Mesenchymal stem cell (in vitro differentiated cells and primary cell): ENCODE measurements around the gene MAD2L1.
"Not testable (repeated sequence)": the region's sequence is repeated elsewhere in the genome, so short reads cannot be mapped to it uniquely, and the experiment has no call there.

ENCODE experiments used
- DNase-seq: peaks from one replicate; pipeline ENCODE4 v3.0.0-alpha.2; 2013
- H2AFZ ChIP-seq: one replicate; pipeline ENCODE4 v1.6.1; 2013; ENCODE audit warnings: low read depth, mild to moderate bottlenecking, control low read depth, inconsistent platforms, low read length, moderate library complexity
- H2AK5ac ChIP-seq: 2 replicates; pipeline ENCODE4 v1.6.1; 2013; ENCODE audit warnings: low read length, moderate library complexity, mild to moderate bottlenecking, inconsistent platforms; ENCODE audit not compliant: severe bottlenecking
- H2BK120ac ChIP-seq: one replicate; pipeline ENCODE4 v1.6.1; 2013; ENCODE audit warnings: low read depth, mild to moderate bottlenecking, inconsistent platforms, low read length, moderate library complexity
- H2BK12ac ChIP-seq, 2 experiments: one replicate each; pipeline ENCODE4 v1.6.1; 2013; ENCODE audit warnings: inconsistent platforms in 2 of 2, low read length in 2 of 2, mild to moderate bottlenecking in 2 of 2, moderate library complexity in 2 of 2, control low read depth in 1 of 2
- H2BK15ac ChIP-seq: one replicate; pipeline ENCODE4 v1.6.1; 2013; ENCODE audit warnings: mild to moderate bottlenecking, low read depth, inconsistent platforms; ENCODE audit not compliant: poor library complexity, severe bottlenecking
- H2BK5ac ChIP-seq: 2 replicates; pipeline ENCODE4 v1.6.1; 2013; ENCODE audit warnings: low read depth, mild to moderate bottlenecking, low read length, control low read depth, inconsistent platforms; ENCODE audit not compliant: poor library complexity, severe bottlenecking
- H3K14ac ChIP-seq, 2 experiments: one replicate each; pipeline ENCODE4 v1.6.1; 2013; ENCODE audit warnings: inconsistent platforms in 2 of 2, low read length in 2 of 2, control low read depth in 1 of 2, mild to moderate bottlenecking in 1 of 2, moderate library complexity in 1 of 2
- H3K18ac ChIP-seq, 2 experiments: one replicate each; pipeline ENCODE4 v1.6.1; 2013; ENCODE audit warnings: inconsistent platforms in 2 of 2, low read length in 2 of 2, control low read depth in 1 of 2, low read depth in 1 of 2, mild to moderate bottlenecking in 1 of 2
- H3K23ac ChIP-seq, 2 experiments: one replicate each; pipeline ENCODE4 v1.6.1; 2013; ENCODE audit warnings: inconsistent platforms in 2 of 2, low read length in 2 of 2, mild to moderate bottlenecking in 2 of 2, moderate library complexity in 2 of 2, control low read depth in 1 of 2
- H3K27ac ChIP-seq: 2 replicates; pipeline ENCODE4 v1.5.1; 2013; ENCODE audit warnings: mild to moderate bottlenecking, moderate library complexity, low read length, control low read depth, inconsistent platforms; ENCODE audit not compliant: poor library complexity, severe bottlenecking
- H3K27me3 ChIP-seq, 2 experiments: 2 replicates each; pipeline versions ENCODE4 v1.6.1 to v1.7.0; 2013; ENCODE audit warnings: low read length in 2 of 2, mild to moderate bottlenecking in 2 of 2, moderate library complexity in 2 of 2, control low read depth in 1 of 2, inconsistent platforms in 1 of 2; ENCODE audit not compliant: control insufficient read depth in 1 of 2, insufficient read depth in 1 of 2
- H3K36me3 ChIP-seq, 2 experiments: 2 replicates each; pipeline versions ENCODE4 v1.6.1 to v1.7.0; 2013; ENCODE audit warnings: low read length in 2 of 2, control low read depth in 1 of 2, inconsistent platforms in 1 of 2, low read depth in 1 of 2, mild to moderate bottlenecking in 1 of 2; ENCODE audit not compliant: insufficient read depth in 2 of 2, control insufficient read depth in 1 of 2
- H3K4ac ChIP-seq, 2 experiments: one replicate each; pipeline ENCODE4 v1.6.1; 2013; ENCODE audit warnings: inconsistent platforms in 2 of 2, low read length in 2 of 2, mild to moderate bottlenecking in 2 of 2, moderate library complexity in 2 of 2, control low read depth in 1 of 2, low read depth in 1 of 2
- H3K4me1 ChIP-seq: 2 replicates; pipeline ENCODE4 v1.6.1; 2013; ENCODE audit warnings: low read depth, low read length, control low read depth; ENCODE audit not compliant: control insufficient read depth, insufficient read depth
- H3K4me2 ChIP-seq: 2 replicates; pipeline ENCODE4 v1.6.1; 2013; ENCODE audit warnings: low read length, mild to moderate bottlenecking, inconsistent platforms; ENCODE audit not compliant: poor library complexity, severe bottlenecking
- H3K4me3 ChIP-seq, 2 experiments: 2 replicates each; pipeline versions ENCODE4 v1.5.1 to v1.7.0; 2013; ENCODE audit warnings: low read length in 2 of 2, mild to moderate bottlenecking in 2 of 2, control low read depth in 1 of 2, low read depth in 1 of 2; ENCODE audit not compliant: insufficient read depth in 1 of 2
- H3K79me1 ChIP-seq: replicated peaks from 2 replicates; pipeline ENCODE4 v1.6.1; 2013; ENCODE audit warnings: mild to moderate bottlenecking, control low read depth, low read length, inconsistent platforms; ENCODE audit not compliant: poor library complexity, severe bottlenecking
- H3K9ac ChIP-seq: 2 replicates; pipeline ENCODE4 v1.7.0; 2013; ENCODE audit warnings: mild to moderate bottlenecking, low read length, moderate library complexity
- H3K9me3 ChIP-seq: 2 replicates; pipeline ENCODE4 v1.7.0; 2013; ENCODE audit warnings: mild to moderate bottlenecking, low read length; ENCODE audit not compliant: control insufficient read depth
- H4K8ac ChIP-seq: one replicate; pipeline ENCODE4 v1.6.1; 2013; ENCODE audit warnings: inconsistent platforms, mild to moderate bottlenecking, low read length, moderate library complexity
- H4K91ac ChIP-seq: one replicate; pipeline ENCODE4 v1.6.1; 2013; ENCODE audit warnings: mild to moderate bottlenecking, low read length, inconsistent platforms
- whole genome bisulfite sequencing: methylation state at CpG from one replicate; pipeline ENCODE4 v1.1.7; 2013; ENCODE audit warnings: mixed read lengths; 5-methylcytosine and 5-hydroxymethylcytosine counted together

Gene MAD2L1

GRCh38 chr4:120096508-120097297 is 30.1 kb upstream of the MAD2L1 start:
- Histone ChIP-seq H4K8ac (no peak overlapping the region), H3K36me3 (no peaks in the 10 kb centered on the region), H3K9me3 (no peaks in the 10 kb centered on the region), H2BK12ac (no peak overlapping the region), H3K4me1 (no peaks in the 10 kb centered on the region), H2BK120ac (no peak overlapping the region), H3K4me2 (no peak overlapping the region), H3K79me1 (no peaks in the 10 kb centered on the region), H2AFZ (no peak overlapping the region), H2BK5ac (no peak overlapping the region), H2AK5ac (no peak overlapping the region), H3K9ac (no peak overlapping the region), H3K18ac (no peak overlapping the region), H3K4ac (no peak overlapping the region), H3K23ac (no peak overlapping the region), H4K91ac (no peak overlapping the region), H2BK15ac (no peak overlapping the region), H3K27ac (no peak overlapping the region), H3K14ac (no peak overlapping the region), H3K4me3 (no peak overlapping the region), H3K27me3 (no peaks in the 10 kb centered on the region)
- DNase-seq, result no peak
- WGBS, result no CpG with 5 or more reads among the region's 2 CpGs

- Histone ChIP-seq H2BK120ac (no peak overlapping the region), H2BK15ac (no peak overlapping the region), H3K23ac (no peak overlapping the region)
Measured at GRCh38 chr4:120088507-120088906, 21.9 kb upstream of the MAD2L1 start.

GRCh38 chr4:120088066-120088465 is 21.4 kb upstream of the MAD2L1 start:
- not testable (repeated sequence) for H3K36me3 ChIP-seq, H3K27me3 ChIP-seq, H3K9ac ChIP-seq, H4K8ac ChIP-seq, H3K9me3 ChIP-seq, H3K23ac ChIP-seq, H3K79me1 ChIP-seq, H3K4me3 ChIP-seq, H2BK12ac ChIP-seq, H3K4me1 ChIP-seq, DNase-seq, H3K18ac ChIP-seq, H2BK120ac ChIP-seq, H2AK5ac ChIP-seq, H3K4ac ChIP-seq, H3K14ac ChIP-seq, H4K91ac ChIP-seq, H3K27ac ChIP-seq, H2AFZ ChIP-seq, H2BK15ac ChIP-seq, H3K4me2 ChIP-seq, H2BK5ac ChIP-seq
- 59% methylated on average over 1 of the region's 1 CpG for WGBS

More at GRCh38 chr4:120088507-120088906, 21.9 kb upstream of the MAD2L1 start:
- Histone ChIP-seq H3K9me3 (no peaks in the 10 kb centered on the region), H3K9ac (no peak overlapping the region), H3K4me1 (no peaks in the 10 kb centered on the region), H2BK12ac (no peak overlapping the region), H3K4me3 (no peak overlapping the region), H4K8ac (no peak overlapping the region), H3K79me1 (no peaks in the 10 kb centered on the region), H3K4me2 (no peak overlapping the region), H3K27ac (no peak overlapping the region), H3K18ac (no peak overlapping the region), H2AFZ (no peak overlapping the region), H4K91ac (no peak overlapping the region), H3K36me3 (no peaks in the 10 kb centered on the region), H3K14ac (no peak overlapping the region), H2AK5ac (no peak overlapping the region), H2BK5ac (no peak overlapping the region), H3K4ac (no peak overlapping the region), H3K27me3 (no peaks in the 10 kb centered on the region)
- no peak for DNase-seq
- WGBS, result 91% methylated on average over 1 of the region's 2 CpGs

- H3K4me2 ChIP-seq, result no peak overlapping the region
- H2AK5ac ChIP-seq, result no peak overlapping the region
- peak; percentile 65 for DNase-seq
- no peaks in the 10 kb centered on the region for H3K36me3 ChIP-seq
- H3K4ac ChIP-seq, result no peak overlapping the region
- H3K23ac ChIP-seq, result no peak overlapping the region
- no peak overlapping the region for H3K27ac ChIP-seq
- H2BK12ac ChIP-seq, result no peak overlapping the region
- H3K9me3 ChIP-seq, result no peaks in the 10 kb centered on the region
- H2BK15ac ChIP-seq, result no peak overlapping the region
- H3K14ac ChIP-seq, result no peak overlapping the region
- H2BK120ac ChIP-seq, result no peak overlapping the region
- H4K91ac ChIP-seq, result no peak overlapping the region
- no peak overlapping the region for H2BK5ac ChIP-seq
- no peak overlapping the region for H3K9ac ChIP-seq
- no peaks in the 10 kb centered on the region for H3K27me3 ChIP-seq
- no peak overlapping the region for H4K8ac ChIP-seq
- no peak overlapping the region for H3K18ac ChIP-seq
- H3K4me3 ChIP-seq, result no peak overlapping the region
- no peak overlapping the region for H2AFZ ChIP-seq
- no peaks in the 10 kb centered on the region for H3K4me1 ChIP-seq
- H3K79me1 ChIP-seq, result no peaks in the 10 kb centered on the region
Measured at GRCh38 chr4:120085705-120086104, 19.1 kb upstream of the MAD2L1 start.
